Measurements from ENCODE around the gene MSLN. TPM values are rescaled to one million over a fixed set of nuclear protein-coding genes. Genes with fewer than 3 reads are reported as not detected.

The MSLN gene
- total and polyA plus RNA-seq, 9 of the 15 experiments (the other 6 are each of a cell fraction or from before 2014, with no cell fraction given), result not detected

GRCh38 chr16:807347-808084 is 47.0 kb downstream of the MSLN start (continued):
- TF ChIP-seq UBTF (IDR thresholded peaks at IDR 0.05; ENCODE audit: borderline replicate concordance in 1 of 2, low read depth in 2 of 2, low read length in 2 of 2), result no peak; a peak in 1 of 4 replicates
- TF ChIP-seq ZNF12 (CRISPR knock-in tag; IDR thresholded peaks at IDR 0.05), result no peak
- TF ChIP-seq DACH1 (IDR thresholded peaks at IDR 0.05; ENCODE audit: partially characterized antibody), result no peak
- no peak for TF ChIP-seq IRF9 (tag; IDR thresholded peaks at IDR 0.05)
- TF ChIP-seq ZNF263 (CRISPR knock-in tag; IDR thresholded peaks at IDR 0.05; ENCODE audit: borderline replicate concordance), result no peak
- TF ChIP-seq CHAMP1 (IDR thresholded peaks at IDR 0.05), result no peak
- no peak for TF ChIP-seq ZNF717 (CRISPR knock-in tag; IDR thresholded peaks at IDR 0.05)
- TF ChIP-seq ADNP (tag; IDR thresholded peaks at IDR 0.05), result no peak
- no peak for TF ChIP-seq ZNF324 (CRISPR knock-in tag; IDR thresholded peaks at IDR 0.05)
- TF ChIP-seq PHB2 (IDR thresholded peaks at IDR 0.05; ENCODE audit: low read depth), result no peak
- TF ChIP-seq NCOA6 (IDR thresholded peaks at IDR 0.05), result peak; percentile 90
- no peak for TF ChIP-seq AFF1 (IDR thresholded peaks at IDR 0.05; ENCODE audit: low read depth in 1 of 2, partially characterized antibody in 2 of 2)
- no peak for TF ChIP-seq RFX5 (IDR thresholded peaks at IDR 0.05; ENCODE audit: low read depth, low read length)
- TF ChIP-seq SMAD4 (CRISPR knock-in tag; conservative IDR thresholded peaks at IDR 0.05), result peak; percentile 70
- peak in 1 of 2 experiments; percentile 98; a peak in 2 of 4 replicates for TF ChIP-seq ZNF639 (CRISPR knock-in tag; conservative IDR thresholded peaks at IDR 0.05 in 1 of 2, IDR thresholded peaks at IDR 0.05 in 1 of 2)
